HG03064 (cell line): ENCODE data around the gene MAGEF1.

ENCODE experiments used
- ATAC-seq: cut with Tn5 transposase; IDR thresholded peaks from one replicate; pipeline ENCODE4 v1.9.1; 2021; ENCODE audit warnings: low read depth; ENCODE audit not compliant: unreplicated experiment

The MAGEF1 gene

DNA sequence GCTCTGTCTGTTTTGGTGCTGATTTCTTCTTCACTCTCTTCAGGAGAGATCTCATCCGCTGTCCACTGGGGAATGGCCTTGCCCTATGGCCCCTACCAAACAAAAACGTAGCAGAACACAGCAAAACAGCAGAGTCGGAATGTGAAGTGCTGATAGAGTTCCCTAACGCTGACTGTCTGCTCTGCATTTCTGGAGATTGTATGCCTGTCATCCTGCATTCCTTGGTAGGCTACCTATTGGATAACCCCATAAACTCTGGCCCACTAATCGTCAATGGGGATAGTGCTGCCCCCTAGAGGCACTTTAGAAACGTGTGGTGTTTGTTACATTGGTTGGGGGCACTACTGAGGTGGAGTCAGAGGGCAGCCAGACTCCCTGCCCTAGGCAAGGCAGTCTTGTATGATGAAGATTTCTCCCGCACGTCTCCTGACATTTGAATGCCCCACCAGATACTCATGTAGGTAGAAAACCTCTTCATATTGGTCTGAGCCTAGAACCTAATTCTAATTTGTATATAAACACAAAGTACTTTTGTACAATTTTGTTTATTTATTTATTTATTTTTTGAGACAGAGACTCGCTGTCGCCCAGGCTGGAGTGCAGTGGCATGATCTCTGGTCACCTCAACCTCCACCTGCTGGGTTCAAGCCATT, 15.6 kb upstream of the MAGEF1 start:
- ATAC-seq = no peak

DNA sequence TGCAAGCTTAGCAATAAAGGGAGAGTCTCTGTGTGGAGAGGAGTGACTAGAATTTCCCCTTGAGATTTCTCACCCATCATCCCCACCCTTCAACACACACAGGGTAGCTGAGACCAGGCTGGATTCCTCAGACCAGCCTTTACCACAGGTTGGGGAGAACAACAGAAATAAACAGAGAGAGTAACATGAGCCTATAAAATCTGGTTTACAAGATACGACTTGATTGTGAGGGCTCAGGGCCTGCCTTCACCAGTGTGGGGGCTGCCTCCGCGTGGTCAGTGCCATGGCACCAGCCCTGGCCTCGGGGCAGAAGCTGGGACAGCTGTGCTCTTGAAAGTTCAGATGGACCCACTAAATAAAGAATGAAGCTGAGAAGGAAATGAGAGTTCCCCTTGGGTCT, 14.6 kb upstream of the MAGEF1 start:
- ATAC-seq = no peak

DNA sequence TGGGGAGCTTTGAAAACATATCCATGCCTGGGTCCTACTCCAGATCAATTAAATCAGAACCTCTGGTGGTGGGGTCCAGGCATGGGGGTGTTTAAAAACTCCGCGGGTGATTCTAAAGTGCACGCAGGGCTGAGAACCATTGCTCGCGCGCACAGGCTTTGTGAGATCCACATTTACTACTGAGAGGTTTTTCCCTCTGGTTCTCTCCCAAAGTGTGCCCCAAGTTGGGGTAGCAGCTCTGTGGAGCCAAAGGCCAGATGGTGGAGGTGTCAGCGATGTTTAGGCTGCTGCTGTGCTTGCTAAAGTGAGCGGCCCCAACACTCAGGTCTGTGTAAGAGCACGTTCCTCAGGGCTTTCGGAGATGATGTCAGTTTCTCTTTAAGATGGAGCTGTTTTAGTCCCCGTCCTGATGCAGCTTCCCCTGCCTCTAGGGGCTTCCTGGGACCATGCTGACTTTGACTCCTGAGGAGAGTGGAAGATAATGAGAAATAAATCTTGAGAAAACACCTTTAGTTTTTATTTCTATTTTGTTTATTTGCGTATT, 13.4 kb upstream of the MAGEF1 start:
- no peak for ATAC-seq

DNA sequence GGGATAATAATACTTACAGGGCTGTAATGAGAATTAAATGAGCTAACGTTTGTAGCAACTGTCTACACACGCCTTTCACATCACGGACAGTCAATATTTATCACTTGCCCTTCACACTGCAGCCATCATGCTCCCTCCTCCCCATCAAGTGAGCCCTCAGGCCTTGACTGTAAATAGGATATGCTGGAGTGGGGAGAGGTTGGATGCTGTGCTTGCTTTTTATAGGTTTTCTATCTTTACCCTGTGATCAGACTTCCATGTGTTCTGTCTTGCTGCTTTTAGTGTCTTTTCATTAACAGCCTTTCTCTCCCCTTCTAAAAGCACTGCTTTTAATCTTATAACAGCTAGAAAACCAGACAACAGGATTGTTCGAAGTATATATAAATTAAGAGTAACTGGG, 12.8 kb upstream of the MAGEF1 start:
- ATAC-seq = no peak

DNA sequence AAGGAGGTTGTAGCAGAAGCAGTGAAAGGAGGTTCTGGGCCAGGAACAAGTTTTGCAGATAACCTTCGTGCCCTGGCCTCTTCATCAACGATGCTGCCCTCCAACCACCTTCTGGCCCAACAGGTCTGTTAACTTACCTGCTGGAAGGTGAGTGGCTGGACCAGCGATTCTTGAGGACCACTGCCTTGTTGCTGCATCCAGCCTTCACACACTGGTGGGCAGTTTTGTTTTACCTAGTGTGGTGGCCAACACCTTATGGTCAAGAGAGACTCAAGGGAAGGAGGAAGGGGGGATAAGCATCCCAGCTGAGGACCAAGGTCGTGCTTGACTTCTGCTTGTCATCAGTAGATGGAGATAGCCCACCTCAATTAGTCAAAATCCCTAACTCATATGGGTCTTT, 7.8 kb upstream of the MAGEF1 start:
- ATAC-seq = no peak

DNA sequence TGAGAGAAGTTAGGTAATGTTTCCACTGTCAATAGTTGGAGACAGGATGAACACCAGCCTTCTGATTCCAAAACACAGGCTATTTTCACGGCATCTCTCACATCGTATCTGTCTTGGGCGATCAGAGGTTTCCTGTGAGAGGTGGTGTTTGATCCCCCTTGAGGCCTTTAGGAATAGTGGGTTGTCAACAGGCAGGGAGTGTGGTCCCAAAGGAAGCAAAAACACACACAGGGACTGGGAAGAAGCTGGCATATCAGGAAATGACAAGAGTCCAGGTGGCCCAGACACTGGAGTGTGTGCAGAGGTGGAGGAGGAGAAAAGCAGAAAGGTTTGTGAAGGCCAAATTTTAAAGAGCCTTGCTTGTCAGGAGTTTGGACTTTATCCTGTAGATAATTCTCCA, 6.6 kb upstream of the MAGEF1 start:
- ATAC-seq = no peak

DNA sequence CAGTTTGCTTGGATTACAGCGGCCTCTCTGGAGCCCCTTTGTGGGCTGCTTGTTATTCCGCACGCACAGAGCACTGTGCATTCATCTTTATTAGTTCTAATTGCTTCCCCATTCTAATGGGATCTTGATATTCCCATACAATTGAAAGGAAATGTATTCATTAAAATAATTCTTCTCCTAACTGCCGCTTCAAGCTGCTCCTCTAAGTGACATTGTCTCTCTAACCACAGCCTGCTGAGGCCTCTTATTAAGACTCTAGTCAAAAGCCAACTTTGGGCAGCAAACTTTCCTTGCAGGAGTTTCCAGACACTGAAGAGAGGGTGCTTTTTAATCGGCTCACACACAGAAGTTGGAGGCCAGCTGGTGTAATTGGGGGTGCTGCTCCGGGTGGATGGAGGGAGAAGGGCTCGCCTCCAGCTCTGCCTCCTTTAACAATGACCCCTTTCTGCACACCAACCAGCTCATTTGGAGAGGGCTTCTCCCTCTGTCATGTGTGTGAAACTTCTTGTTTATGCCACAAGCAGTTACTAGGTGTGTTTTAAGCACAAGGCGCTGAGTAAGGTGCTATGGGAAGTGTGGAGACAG, 5.6 kb upstream of the MAGEF1 start:
- ATAC-seq = no peak

DNA sequence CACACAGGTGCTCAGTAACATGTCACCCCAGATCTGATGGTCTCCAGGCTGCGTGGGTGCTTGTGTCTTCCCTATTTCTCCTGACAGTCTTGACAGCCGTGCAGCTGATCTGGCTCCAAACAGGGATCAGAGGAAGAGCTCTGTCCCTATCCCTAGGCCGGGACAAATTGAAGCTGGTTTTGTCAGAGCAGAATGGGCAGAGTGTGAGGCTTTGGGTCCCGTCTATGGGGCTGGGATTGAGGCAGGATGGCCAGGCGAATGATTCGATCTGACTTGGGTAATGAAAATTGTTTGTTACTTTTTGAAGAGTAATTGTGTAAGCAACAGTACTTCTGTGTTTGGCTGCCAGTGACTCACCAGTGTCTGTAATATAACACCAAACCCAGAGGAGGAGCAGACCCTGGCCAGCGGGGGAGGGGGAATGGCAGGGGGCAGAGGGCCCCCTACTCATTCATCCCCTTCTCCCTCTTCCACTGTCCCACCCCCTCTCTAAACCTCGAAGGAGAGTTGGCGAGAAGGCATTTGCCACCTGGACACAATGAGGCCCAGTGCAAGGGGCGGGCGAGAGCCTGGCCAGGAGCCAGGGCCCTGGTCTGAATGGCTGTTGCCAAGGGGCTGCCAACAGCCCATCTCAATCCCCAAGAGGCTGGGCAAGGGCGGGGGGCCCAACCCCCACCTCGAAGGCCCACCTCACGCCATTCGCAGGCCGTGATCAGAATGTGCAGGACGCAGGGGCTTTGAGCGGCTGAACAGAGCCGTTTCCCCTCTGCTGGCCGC, 4.9 kb upstream of the MAGEF1 start:
- no peak for ATAC-seq

DNA sequence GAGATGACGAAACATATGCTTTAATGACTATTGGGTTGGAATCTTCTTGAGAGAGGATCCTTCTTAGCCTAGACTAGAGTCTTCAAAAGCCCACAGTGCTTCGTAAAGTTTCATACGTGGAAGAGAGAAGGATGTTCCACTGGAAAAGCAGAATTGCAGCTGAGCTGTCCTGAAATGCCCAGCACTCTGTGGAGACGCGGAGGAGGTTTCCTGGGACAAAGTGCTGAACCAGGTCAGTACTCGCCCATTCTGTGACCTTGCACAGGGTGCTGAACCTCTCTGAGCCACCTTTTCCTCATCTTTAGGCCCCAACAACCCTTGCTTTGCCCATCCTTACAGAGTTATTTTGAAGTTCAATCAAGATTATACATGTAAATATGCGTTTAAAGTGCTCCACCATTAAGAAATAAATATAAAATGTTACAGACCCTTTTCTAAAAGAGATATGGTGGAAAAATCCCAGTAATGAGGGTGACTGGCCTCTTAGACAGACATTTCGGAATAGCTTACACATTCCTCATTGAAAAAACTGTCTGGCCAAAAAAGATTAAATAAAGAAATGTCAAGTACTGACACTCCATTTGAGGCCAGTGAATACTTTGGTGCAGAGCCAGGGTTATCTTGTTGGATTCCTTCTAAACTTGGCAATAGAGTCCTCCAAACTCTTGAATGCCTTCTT, 4.2 kb upstream of the MAGEF1 start:
- no peak for ATAC-seq

DNA sequence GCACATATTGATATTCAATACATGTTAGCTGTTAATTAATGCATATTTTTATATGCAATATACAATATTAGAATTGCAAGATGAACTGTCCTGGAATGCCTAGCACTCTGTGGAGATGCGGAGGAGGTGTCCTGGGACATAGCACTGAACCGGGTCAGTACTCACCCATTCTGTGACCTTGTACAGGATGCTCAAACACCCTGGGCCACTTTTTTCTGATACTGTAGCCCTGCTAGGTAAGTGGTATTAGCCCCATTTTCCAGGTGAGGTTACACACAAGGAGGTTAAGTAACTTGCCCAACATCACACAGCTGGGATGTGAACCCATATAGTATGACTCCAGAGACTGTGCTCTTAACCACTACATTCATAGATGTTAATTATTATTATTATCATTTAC, 1.7 kb upstream of the MAGEF1 start:
- ATAC-seq = no peak

DNA sequence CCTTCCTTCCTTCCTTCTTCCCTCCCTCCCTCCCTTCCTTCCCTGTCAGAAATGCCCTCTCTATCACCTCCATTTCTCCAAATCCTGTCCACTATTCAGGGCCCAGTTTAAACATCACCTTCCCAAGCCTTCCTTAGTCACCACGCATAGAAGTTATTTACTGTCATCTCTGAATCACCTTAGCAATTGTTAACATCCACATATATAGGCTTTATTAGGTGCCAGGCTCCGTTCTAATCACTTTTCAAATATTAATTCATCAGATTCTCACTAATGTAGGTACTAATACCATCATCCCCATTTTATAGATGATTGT, 1.1 kb upstream of the MAGEF1 start:
- ATAC-seq = no peak

DNA sequence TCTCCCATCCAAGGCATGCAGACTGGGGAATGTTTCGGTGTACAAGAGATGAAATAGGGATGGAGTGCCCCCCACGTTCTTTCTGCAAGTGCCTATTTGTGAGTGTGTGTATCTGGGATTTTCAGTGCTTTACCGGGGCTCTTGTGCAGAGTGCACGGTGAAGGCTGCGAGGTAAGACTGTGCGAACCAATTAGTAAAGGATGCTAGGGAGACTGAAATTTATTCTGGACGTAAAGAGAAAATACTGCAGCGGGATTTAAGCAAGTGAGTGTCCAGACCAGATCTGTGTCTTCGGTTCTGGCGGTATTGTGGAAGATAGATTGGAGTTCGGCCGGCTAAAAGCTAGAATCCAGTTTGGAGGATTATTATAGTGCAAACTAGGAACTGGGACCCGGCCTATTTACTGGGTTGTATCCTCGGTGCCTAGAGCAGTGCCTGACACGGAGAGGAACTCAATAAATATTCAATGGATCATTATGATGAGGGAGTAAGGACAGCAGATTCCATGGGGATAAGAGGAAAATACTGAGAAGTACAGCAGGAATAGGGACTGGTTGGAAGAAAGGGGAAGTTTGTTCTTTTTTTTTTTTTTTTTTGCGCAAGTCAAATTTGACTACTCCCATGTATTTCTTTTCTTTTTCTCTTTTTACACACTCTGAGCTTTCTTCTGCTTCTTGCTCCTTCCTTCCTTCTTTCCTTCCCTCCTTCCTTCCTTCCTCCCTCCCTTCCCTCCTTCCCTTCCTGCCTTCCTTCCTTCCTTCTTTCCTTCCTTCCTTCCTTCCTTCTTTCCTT, 580 bp upstream of the MAGEF1 start:
- peak; percentile 20 for ATAC-seq

DNA sequence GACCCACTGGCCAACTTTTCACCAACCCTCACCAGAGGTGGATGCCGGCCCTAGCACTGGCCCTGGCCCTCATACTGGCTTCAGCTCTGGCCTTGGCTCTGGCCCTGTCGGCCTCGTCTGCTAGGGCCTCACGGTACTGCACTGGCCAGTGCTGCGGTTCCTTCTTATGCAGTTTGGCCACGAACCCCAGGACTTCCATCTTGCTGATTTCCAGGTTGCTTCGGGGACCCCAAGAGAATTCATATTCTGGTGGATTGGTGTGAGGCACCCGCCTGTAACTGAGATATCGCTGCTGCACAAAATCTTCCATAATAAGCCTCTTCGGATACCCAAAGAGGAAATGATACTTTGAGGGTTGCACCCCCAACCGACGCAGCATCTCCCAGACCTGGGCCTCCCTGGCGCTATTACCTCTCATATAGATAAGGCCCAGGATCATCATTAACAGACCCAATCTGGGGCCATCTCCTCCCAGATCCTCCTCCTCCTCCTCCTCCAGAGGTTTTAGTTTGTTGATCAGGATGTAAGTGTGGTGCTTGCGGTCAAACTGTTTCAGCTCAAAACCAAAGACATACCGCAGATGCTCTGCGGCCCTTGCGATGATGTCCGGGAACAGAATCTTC, 883 bp downstream of the MAGEF1 start:
- peak; percentile 41 for ATAC-seq

DNA sequence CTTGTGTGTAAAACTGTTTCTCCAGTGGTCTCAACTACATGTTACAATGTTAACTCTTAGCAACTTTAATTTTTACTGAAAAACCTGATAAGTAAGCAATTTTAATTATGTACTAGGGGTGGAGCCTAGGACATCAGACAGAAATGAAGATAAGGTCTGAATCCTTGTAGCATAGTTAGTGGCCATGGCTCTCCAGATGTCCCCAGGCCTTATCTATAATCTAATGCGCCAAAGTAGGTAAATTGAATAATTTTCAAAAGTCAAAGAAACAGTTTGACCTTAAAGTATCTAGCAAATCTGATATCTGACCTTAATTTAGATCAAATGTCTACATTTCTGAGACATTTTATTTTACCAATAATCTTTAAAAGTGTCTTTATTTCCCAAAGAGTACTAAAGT, 8.2 kb downstream of the MAGEF1 start:
- ATAC-seq = no peak

DNA sequence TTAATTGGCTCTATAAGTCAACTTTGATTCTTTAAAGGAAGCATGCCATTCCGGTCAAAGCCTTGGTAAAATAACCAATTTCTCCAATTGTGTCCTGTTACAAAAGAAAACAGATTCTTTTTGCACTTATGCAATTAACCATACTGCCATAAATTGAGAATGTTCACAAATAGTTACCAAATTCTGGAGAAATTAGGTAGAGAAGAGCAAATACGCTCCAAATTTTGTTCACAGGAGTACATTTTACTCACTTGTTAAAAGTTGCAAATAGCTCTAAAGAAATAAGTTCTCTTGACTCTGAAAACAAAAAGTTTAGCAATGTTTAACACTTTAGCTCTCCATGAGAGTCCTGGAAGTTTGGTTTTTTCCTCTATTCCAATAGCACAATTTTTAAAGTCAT, 11.1 kb downstream of the MAGEF1 start:
- ATAC-seq = no peak

DNA sequence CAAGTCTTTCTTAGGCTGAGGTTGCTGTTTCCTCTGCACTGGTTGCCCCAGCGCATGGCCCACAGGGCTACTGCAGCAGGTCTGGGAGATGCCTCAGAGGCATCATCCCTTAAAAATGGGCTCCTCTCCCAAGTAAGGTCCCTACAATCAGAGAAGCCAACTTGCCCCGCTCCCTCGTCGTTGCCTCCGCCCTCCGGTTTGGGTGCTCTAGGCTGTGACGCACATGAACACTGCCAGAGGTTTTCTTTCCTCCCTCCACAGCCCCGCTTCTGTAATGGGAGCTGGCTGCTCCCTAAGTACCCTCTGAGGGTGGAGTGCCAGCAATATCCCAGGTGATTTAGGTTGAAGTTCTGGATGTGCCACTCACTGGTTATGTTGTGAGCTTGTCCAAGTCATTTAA, 14.0 kb downstream of the MAGEF1 start:
- no peak for ATAC-seq

DNA sequence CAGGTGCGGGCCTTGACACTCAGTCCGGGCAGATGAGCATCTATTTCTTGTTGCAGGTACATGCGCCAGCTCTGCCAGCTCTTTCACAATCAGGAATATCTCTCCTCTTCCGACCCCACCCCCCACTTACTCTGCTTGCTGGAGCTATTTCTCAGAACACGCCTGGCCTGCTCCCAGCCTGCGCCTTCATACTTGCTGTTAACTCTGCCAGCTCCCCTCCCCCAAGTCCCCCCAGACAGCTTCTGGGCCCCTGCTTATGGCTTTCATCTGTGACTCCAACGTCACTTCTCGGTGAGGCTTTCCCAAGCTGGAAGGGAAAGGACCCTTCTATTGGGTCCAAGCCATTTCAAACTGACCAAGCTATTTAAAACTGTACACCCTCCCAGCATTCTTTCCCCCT, 15.2 kb downstream of the MAGEF1 start:
- ATAC-seq = no peak

DNA sequence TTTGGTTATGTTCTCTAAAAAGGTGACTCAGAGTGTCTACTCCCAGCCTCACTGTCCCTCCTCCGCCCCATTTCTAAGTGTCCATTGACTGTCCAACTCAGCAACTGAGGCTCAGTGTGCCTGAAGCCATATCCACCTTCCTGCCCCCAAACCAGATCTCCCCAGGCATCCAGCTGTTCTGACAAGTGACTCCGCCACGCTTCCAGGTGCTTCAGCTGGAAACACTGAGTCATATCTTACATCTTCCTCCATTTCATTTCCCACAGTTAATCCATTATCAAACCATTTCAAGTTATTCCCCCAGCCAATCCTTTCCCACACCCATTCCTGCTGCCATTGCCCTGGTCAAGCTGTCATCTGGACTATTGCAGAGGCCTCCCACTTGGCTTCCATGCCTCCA, 17.1 kb downstream of the MAGEF1 start:
- no peak for ATAC-seq

DNA sequence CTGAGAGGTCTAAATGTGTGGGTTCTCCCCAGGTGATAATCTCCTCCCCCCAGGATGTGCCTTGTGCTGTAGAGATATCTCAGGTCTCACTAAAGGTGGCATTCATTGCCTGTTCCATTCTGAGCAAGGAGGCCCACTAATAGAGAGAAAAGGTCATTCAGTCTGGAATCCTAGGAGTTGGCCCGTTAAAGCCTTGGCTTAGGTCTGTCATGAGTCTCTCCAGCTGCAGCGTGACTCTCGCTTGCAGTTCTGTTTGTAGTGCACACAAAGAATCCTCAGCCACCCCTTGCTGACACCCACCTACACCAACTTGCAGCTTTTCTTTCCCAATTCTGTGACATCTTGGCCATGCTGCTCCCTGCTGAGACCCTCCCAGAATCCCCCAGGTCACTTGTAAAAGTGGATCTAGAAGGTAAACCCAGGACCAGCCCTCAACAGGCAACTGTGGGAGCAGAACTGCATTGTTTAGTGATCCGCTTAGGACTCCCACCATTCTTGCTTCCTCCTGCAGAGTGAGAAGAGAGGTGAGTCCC, 17.7 kb downstream of the MAGEF1 start:
- no peak for ATAC-seq
